GM12891 (cell line): ENCODE measurements around the gene HCFC1.

ENCODE experiments used
- POLR2A ChIP-seq: IDR thresholded peaks from 2 replicates; pipeline ENCODE4 v1.6.1; 2011; ENCODE audit warnings: low read depth, low read length, control low read depth
- POU2F2 ChIP-seq: IDR thresholded peaks from 2 replicates; pipeline ENCODE4 v1.6.1; 2011; ENCODE audit warnings: low read depth, mild to moderate bottlenecking, control low read depth, low read length, moderate library complexity
- TAF1 ChIP-seq: IDR thresholded peaks from 2 replicates; pipeline ENCODE4 v1.6.1; 2011; ENCODE audit warnings: low read depth, low read length, control low read depth

- TF ChIP-seq POU2F2 = no peak
- no peak for TF ChIP-seq POLR2A
- no peak for TF ChIP-seq TAF1
Observed at GRCh38 chrX:153928846-153929245, 42.8 kb downstream of the HCFC1 start.
